NOMO-1 treated with DMSO at 0.1 percent for 48 hours (cell line): ENCODE data around the gene RGS12.

Source experiments
- DNase-seq: peaks from one replicate; lab custom pipeline; 2025; ENCODE audit not compliant: unreplicated experiment; lab: John Stamatoyannopoulos, UW

RGS12 gene

DNA sequence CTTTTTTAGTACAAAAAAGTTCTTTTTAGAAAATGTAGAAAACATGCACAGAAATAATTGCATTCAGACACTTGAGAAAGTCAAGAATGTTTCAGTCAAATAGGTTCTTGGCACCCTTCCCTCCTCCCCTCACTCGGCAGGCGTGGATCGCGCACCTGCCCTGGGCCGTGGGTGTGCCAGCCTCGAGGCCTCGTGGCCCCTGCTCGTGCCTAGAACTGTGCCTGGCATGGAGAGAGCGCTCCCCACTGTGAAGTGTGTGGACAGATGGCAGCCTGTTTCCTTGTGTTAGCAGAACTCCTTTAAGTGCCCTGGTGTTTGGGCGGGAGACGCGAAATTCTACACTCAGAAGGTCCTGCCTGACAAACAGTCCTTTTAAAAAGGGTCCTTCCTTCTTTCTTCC is 14.7 kb downstream of the RGS12 start:
- no peak for DNase-seq

DNA sequence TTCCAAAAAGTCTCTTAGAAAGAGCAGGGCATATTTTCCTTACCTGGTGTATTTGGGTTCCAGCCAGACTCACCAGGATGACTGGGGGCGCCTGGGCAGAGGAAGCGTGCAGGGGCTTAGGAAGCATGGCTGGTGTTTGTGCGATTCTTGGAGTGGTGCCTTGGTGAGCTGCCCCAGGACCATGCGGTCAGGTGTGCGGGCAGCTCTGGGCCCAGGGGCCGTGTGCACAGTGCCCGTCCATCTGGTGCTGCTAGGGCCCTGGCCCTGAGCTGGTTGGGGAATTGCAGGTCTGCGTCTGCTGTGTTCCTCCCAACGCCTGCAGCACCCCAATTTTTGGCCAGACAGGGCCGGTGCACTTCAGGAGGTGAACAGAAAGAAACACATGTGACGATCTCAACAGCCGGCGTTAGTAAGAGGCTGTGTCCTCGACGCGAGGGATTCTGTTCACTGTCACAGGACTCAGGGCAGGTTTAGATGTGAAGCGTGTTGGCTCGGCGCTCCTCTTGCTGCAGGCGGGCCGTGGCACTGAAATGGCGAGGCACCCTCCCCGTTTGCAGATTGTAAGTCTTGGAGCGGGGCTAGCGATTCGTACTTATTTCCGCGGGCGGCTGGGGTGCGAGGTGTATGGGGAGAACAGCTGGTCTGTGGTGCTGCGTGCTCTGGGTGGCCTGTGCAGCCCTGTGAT is 15.2 kb downstream of the RGS12 start:
- no peak for DNase-seq

- DNase-seq: no peak
Measured at GRCh38 chr4:3308691-3309090, 15.9 kb downstream of the RGS12 start.

- DNase-seq: no peak
Measured at GRCh38 chr4:3310301-3311094, 17.7 kb downstream of the RGS12 start.

- no peak for DNase-seq
Measured at GRCh38 chr4:3311095-3311372, 18.2 kb downstream of the RGS12 start.

DNA sequence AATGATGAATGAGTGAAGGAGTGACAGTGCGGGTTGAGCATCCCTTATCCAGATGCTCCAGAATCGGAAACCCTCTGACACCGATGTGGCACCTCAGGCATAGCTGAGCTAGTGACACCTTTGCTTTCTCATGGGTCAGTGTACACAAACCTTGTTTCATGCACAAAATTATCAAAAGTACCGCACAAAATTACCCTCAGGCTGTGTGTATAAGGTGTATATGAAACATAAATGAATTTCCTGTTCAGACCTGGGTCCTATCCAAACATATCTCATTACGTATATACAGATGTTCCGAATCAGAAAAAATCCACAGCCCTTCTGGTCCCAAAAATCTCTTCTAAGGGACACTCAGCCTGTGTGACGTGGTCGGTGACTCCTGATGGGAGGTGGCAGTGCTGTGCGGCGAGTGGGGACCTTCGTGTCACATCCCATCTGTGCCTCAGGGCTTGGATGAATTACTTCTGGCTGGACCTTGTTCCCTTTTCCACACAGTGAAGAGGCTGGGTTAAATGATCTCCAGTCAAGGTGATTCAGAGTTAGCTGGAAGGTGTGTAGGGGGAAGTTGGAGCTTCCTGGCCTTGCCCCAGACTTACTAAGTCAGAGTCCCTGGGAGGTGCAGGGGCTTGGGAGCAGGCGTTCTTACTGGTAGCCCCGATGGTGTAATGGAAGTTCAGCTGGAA is 18.8 kb downstream of the RGS12 start:
- DNase-seq: no peak

GRCh38 chr4:3312362-3312761 is 19.5 kb downstream of the RGS12 start:
- no peak for DNase-seq

- no peak for DNase-seq
Measured at GRCh38 chr4:3313139-3313538, 20.3 kb downstream of the RGS12 start.

DNA sequence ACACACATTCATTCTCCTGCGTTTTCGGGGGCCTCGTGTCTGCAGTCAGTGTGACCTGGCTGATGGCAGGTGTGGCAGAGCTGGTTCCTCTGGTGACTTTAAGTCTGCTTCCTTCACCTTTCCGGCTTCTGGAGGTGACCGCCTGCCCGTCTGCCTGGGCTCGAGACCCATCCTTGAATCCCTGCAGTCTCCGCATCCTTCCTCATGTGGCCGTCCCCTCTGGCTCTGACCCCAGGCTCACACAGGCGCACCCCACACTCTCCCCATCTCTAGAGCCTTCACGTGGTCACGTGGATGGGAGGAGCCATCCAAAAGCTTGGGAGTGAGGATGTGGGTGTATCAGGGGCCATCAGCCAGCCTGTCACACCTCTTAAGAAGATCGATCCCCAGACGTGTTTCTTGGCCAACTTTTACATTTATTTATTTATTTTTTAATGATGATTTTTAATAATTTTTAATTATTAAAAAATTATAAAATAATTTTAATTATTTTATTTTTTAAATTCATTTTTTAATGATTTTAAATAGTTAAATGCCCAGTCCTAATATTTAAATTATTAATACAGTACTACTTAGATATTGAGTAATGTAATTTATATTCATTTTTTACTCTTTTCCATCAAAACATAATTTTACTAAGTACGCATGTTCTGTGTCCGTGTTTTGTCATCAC is 20.9 kb downstream of the RGS12 start:
- no peak for DNase-seq

DNA sequence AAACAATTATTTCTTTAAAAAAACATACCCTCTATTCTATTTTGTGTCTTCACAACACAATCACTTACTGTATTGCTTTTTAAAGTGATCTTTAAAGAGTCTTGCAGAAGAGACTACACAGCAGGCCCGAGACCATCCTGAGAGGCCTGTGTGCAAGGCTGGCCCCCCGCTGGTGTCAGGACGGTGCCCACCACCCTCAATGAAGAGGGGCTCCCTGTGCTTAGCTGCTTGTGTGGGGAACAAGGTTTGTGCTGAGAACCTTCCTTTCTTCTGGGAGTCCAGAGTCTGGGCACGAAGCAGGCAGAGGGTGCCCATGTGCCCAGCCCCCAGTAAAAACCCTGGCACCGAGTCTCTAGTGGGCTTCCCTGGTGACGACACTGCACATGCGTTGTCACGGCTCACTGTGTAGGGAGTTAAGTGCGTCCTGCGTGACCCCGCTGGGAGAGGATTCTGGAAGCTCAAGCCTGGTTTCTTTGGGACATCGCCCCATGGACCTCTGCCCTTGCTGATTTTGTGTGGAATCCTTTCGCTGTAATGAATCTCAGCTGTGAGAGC is 22.0 kb downstream of the RGS12 start:
- no peak for DNase-seq

- DNase-seq: no peak
Measured at GRCh38 chr4:3315566-3315965, 22.7 kb downstream of the RGS12 start.

GRCh38 chr4:3316146-3316545 is 23.3 kb downstream of the RGS12 start:
- no peak for DNase-seq

- DNase-seq: no peak
Measured at GRCh38 chr4:3317011-3317655, 24.3 kb downstream of the RGS12 start.

GRCh38 chr4:3317656-3318211 is 24.9 kb downstream of the RGS12 start:
- no peak for DNase-seq

DNA sequence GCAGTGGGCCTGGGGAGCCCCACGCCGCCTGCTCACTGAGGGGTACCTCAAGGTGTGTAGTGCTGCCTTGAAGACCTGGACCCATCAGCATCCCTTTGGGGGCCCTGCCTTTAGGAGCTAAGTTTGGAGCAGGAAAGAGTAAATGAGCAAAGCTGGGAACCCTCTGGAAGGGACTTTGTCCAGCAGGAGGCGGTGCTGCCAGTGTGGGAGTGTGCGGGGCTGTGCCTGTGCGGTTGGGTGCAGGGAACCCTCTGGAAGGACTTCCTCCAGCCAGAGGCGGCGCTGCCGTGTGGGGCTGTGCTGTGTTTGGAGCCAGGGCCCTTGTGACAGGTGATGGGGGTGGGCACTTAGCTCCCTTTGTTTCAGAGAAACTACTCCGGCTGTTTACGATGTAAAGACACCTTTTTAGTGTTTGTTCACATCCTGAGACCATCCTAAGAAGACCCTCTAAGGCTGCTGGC is 25.8 kb downstream of the RGS12 start:
- no peak for DNase-seq

DNA sequence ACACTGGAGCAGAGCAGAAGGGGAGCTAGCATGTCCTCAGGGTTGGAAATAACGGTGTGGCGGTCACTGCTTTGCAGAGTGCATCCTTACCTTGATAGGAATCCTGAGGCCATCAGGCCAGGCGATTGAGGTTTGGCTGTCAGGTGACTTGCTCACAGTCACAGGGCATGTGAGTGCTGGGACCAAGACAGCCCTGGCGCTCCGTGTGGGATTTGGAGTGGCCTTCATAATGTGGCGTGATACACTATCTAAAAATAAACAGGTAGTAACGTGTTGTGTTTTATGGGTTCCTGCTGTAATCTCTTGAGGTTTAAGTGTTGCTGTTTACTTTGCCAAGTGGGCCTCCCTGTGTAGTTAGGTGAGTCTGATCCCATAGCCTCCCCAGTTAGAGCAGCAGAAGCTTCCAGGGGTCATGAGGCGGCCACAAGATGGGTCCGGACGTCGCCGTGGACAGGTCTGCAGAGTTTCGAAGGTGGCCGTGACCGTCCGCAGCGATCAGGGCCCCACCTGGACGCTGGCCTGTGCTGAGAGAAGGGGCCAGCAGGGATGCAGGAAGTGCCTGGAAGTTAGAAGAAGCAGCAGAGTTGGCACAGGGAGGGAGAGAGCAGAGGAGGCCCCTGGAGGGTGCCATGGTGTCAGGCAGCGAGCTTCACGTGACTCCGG is 27.7 kb downstream of the RGS12 start:
- DNase-seq: no peak

- no peak for DNase-seq
Measured at GRCh38 chr4:3321295-3321889, 28.6 kb downstream of the RGS12 start.

DNA sequence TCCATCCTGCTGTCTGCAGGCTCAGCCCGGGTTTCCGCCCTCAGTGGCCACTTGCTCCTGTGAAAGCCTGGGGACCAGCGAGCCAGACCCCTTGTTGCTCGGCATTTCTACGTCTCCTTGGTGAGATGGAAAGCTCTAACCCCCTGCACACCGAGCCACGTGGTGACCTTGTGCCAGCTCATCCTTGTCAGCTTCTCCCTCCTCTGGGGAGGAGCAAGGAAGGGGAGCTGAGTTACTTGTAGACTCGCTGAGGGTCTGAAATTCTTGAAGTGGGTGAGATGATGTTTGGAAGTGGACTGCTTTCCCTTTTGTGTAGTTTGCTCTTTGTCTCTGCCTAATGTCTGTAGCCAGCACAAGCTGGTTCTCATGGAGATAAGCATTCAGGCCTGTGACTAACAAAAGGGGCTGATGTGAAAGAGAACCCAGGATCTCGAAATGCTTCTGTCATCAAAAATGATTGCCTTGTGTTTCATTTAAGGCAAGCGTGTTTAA is 29.3 kb downstream of the RGS12 start:
- no peak for DNase-seq

DNA sequence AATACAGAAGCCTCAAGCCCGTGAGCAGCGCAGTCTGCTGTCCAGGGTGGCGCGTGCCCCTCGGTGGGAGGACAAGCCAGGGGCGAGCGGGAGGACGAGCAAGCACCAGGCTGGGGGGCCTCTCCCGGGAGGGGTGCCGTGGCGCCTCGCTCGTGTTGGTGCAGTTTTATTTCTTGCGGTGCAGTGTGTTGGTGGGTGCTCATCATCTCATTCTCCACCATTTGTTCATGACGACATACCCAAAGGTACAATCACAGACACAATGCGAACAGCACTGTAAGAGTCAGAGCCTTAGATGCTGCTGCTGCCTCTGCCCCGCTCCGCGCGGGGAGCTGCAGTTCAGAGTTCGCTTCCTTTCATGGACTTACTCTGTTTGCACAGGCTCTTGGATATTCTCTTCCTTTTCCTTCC is 30.3 kb downstream of the RGS12 start:
- no peak for DNase-seq
